ENCODE results near the gene HAUS1.
"Not testable (repeated sequence)": the region's sequence is repeated elsewhere in the genome, so short reads cannot be mapped to it uniquely, and the experiment has no call there.

Gene HAUS1

DNA sequence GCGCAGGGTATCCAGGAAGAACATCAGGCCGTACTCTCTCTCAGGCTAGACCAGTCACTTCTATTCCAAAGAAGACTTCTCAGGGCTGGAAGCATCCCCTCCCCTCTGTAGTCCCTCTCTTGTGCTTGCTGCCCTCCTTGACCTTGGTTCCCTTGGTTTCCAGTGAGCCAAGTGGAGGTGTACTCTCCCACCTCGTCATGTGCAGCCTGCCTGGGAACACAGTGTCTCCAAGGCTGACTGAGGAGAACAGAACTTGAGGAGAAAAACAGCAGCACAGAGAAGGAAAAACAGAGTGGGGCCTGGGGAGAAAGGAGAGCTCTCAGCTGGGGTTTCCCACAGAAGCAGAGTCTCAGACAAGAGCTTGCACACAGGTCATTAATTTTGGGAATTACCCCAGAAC lies 52.7 kb downstream of the HAUS1 start:
- H3K9me3 ChIP-seq (ENCODE audit: control insufficient read depth in 2 of 2, low read length in 2 of 2): no peaks in the 10 kb centered on the region
- H3K4me1 ChIP-seq (ENCODE audit: control insufficient read depth, insufficient read depth, low read length): no peaks in the 10 kb centered on the region
- no peak overlapping the region for H3K27ac ChIP-seq (ENCODE audit: low read length)
- no peak overlapping the region for H3K9ac ChIP-seq (ENCODE audit: low read length in 2 of 2)
- no peaks in the 10 kb centered on the region for H3K27me3 ChIP-seq (ENCODE audit: control insufficient read depth in 1 of 2, insufficient read depth in 2 of 2, low read length in 2 of 2)
- no peak overlapping the region for H3K4me3 ChIP-seq (ENCODE audit: low read length in 2 of 2)
- no peaks in the 10 kb centered on the region for H3K36me3 ChIP-seq (ENCODE audit: control insufficient read depth in 2 of 2, insufficient read depth in 2 of 2, low read length in 2 of 2)

DNA sequence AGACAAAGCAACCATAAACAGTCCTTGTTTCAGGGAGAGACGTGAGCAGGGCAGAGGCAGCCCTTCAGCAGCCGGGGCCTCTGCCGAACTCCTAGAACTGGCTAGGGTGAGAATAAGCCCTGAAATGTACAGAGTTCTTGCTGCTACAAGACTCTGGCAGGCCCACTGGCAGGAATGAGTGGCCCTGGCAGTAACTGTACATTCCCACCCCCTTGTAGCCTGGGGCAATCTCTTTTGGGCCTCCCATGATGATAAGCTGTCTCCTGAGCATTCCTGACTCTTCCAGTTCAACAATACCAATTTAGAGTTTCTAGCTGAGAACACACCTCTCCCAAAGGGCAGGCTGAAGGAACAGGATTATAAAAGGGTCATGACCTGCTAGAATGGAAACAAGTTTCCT lies 54.3 kb downstream of the HAUS1 start:
- H3K4me1 ChIP-seq (ENCODE audit: control insufficient read depth, insufficient read depth, low read length): no peaks in the 10 kb centered on the region
- no peak overlapping the region for H3K4me3 ChIP-seq (ENCODE audit: low read length in 2 of 2)
- no peaks in the 10 kb centered on the region for H3K9me3 ChIP-seq (ENCODE audit: control insufficient read depth in 2 of 2, low read length in 2 of 2)
- H3K36me3 ChIP-seq (ENCODE audit: control insufficient read depth in 2 of 2, insufficient read depth in 2 of 2, low read length in 2 of 2): no peaks in the 10 kb centered on the region
- H3K27ac ChIP-seq (ENCODE audit: low read length): no peak overlapping the region
- no peak overlapping the region for H3K9ac ChIP-seq (ENCODE audit: low read length in 2 of 2)
- H3K27me3 ChIP-seq (ENCODE audit: control insufficient read depth in 1 of 2, insufficient read depth in 2 of 2, low read length in 2 of 2): no peaks in the 10 kb centered on the region

DNA sequence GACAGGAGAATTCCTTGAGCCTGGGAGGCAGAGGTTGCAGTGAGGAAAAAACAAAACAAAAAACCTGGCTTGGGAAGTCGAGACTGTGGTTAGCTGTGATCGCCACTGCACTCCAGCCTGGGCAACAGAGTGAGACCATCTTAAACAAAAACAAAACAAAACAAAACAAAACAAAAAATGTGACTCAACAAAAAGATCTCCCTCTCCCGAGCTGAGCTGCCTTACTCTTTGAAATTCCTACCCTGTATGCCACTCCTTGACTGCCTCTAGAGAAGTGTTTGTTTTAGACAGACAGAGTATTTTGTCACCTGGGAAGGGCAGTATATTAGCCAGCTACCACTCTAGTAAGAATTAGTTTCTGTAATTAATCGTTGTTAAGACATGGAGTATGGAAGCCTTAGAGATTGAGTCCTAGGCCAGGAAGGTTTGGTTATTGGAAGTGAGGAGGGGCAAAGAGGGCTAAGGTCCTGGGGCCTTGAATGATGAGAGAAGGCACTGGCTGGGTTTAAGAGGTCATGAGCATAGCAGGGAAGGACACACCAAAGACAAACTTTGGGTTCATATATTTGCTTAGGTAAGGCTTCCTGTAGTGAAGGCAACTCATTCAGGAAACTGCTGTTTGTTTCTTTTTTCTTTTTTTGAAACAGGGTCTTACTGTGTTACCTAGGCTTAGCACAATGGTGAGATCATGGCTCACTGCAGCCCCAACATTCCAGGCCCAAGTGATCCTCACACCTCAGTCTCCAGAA lies 56.0 kb downstream of the HAUS1 start:
- no peaks in the 10 kb centered on the region for H3K27me3 ChIP-seq (ENCODE audit: control insufficient read depth in 1 of 2, insufficient read depth in 2 of 2, low read length in 2 of 2)

GRCh38 chr18:46160840-46161239 lies 56.7 kb downstream of the HAUS1 start:
- H3K36me3 ChIP-seq (ENCODE audit: control insufficient read depth in 2 of 2, insufficient read depth in 2 of 2, low read length in 2 of 2); H3K9ac ChIP-seq (ENCODE audit: low read length in 2 of 2); H3K4me1 ChIP-seq (ENCODE audit: control insufficient read depth, insufficient read depth, low read length); H3K4me3 ChIP-seq (ENCODE audit: low read length in 2 of 2); H3K27me3 ChIP-seq (ENCODE audit: control insufficient read depth in 1 of 2, insufficient read depth in 2 of 2, low read length in 2 of 2); H3K9me3 ChIP-seq (ENCODE audit: control insufficient read depth in 2 of 2, low read length in 2 of 2); H3K27ac ChIP-seq (ENCODE audit: low read length): not testable (repeated sequence)

More for the DNA sequence above, 56.0 kb downstream of the HAUS1 start:
- no peak overlapping the region for H3K4me3 ChIP-seq (ENCODE audit: low read length in 2 of 2)
- no peaks in the 10 kb centered on the region for H3K4me1 ChIP-seq (ENCODE audit: control insufficient read depth, insufficient read depth, low read length)
- H3K9ac ChIP-seq (ENCODE audit: low read length in 2 of 2): no peak overlapping the region
- no peak overlapping the region for H3K27ac ChIP-seq (ENCODE audit: low read length)
- no peaks in the 10 kb centered on the region for H3K9me3 ChIP-seq (ENCODE audit: control insufficient read depth in 2 of 2, low read length in 2 of 2)
- H3K36me3 ChIP-seq (ENCODE audit: control insufficient read depth in 2 of 2, insufficient read depth in 2 of 2, low read length in 2 of 2): no peaks in the 10 kb centered on the region

- no peaks in the 10 kb centered on the region for H3K36me3 ChIP-seq (ENCODE audit: control insufficient read depth in 2 of 2, insufficient read depth in 2 of 2, low read length in 2 of 2)
- H3K9me3 ChIP-seq (ENCODE audit: control insufficient read depth in 2 of 2, low read length in 2 of 2): no peaks in the 10 kb centered on the region
- H3K9ac ChIP-seq (ENCODE audit: low read length in 2 of 2): no peak overlapping the region
- H3K4me1 ChIP-seq (ENCODE audit: control insufficient read depth, insufficient read depth, low read length): no peaks in the 10 kb centered on the region
- no peaks in the 10 kb centered on the region for H3K27me3 ChIP-seq (ENCODE audit: control insufficient read depth in 1 of 2, insufficient read depth in 2 of 2, low read length in 2 of 2)
- H3K27ac ChIP-seq (ENCODE audit: low read length): no peak overlapping the region
- H3K4me3 ChIP-seq (ENCODE audit: low read length in 2 of 2): no peak overlapping the region
These were observed 57.7 kb downstream of the HAUS1 start for GRCh38 chr18:46161703-46162396.

- H3K4me1 ChIP-seq (ENCODE audit: control insufficient read depth, insufficient read depth, low read length): peaks cover 2% of the 10 kb centered on the region
- no peak overlapping the region for H3K4me3 ChIP-seq (ENCODE audit: low read length in 2 of 2)
- no peaks in the 10 kb centered on the region for H3K27me3 ChIP-seq (ENCODE audit: control insufficient read depth in 1 of 2, insufficient read depth in 2 of 2, low read length in 2 of 2)
- H3K9me3 ChIP-seq (ENCODE audit: control insufficient read depth in 2 of 2, low read length in 2 of 2): no peaks in the 10 kb centered on the region
- H3K27ac ChIP-seq (ENCODE audit: low read length): no peak overlapping the region
- H3K9ac ChIP-seq (ENCODE audit: low read length in 2 of 2): no peak overlapping the region
- no peaks in the 10 kb centered on the region for H3K36me3 ChIP-seq (ENCODE audit: control insufficient read depth in 2 of 2, insufficient read depth in 2 of 2, low read length in 2 of 2)
These were observed 58.9 kb downstream of the HAUS1 start for GRCh38 chr18:46163091-46163490.

DNA sequence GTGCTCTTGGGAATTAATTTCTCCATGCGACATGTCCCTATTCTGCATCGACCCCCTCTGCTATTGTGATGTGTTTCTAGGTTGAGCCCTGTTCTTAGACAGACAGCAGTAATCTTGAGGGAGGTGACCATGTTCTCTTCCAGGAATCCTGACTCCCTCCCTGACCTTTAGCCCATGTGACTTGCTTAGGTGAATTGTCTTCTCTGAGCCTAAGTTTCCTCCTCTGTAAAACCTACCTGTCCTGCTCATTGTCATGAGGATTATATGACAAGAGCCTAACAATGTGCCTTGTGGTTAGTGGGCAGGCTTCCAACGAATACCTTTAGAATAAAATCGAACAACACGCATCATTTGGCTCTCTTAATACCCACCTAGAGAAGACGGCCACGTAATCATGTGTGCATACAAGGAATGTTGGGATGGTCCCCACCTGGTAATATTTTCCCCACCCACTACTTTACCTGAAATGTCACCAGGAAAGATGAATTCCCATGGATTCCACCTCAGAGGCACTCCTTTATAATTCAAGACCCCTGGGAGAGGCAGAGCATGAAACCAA lies 59.8 kb downstream of the HAUS1 start:
- H3K4me1 ChIP-seq (ENCODE audit: control insufficient read depth, insufficient read depth, low read length): peaks cover 3% of the 10 kb centered on the region
- no peaks in the 10 kb centered on the region for H3K27me3 ChIP-seq (ENCODE audit: control insufficient read depth in 1 of 2, insufficient read depth in 2 of 2, low read length in 2 of 2)
- H3K9ac ChIP-seq (ENCODE audit: low read length in 2 of 2): no peak overlapping the region
- H3K4me3 ChIP-seq (ENCODE audit: low read length in 2 of 2): no peak overlapping the region
- H3K36me3 ChIP-seq (ENCODE audit: control insufficient read depth in 2 of 2, insufficient read depth in 2 of 2, low read length in 2 of 2): no peaks in the 10 kb centered on the region
- no peak overlapping the region for H3K27ac ChIP-seq (ENCODE audit: low read length)
- H3K9me3 ChIP-seq (ENCODE audit: control insufficient read depth in 2 of 2, low read length in 2 of 2): no peaks in the 10 kb centered on the region

- not testable (repeated sequence) for H3K27me3 ChIP-seq (ENCODE audit: control insufficient read depth in 1 of 2, insufficient read depth in 2 of 2, low read length in 2 of 2); H3K27ac ChIP-seq (ENCODE audit: low read length); H3K36me3 ChIP-seq (ENCODE audit: control insufficient read depth in 2 of 2, insufficient read depth in 2 of 2, low read length in 2 of 2); H3K4me1 ChIP-seq (ENCODE audit: control insufficient read depth, insufficient read depth, low read length); H3K9me3 ChIP-seq (ENCODE audit: control insufficient read depth in 2 of 2, low read length in 2 of 2); H3K4me3 ChIP-seq (ENCODE audit: low read length in 2 of 2); H3K9ac ChIP-seq (ENCODE audit: low read length in 2 of 2)
These were observed 60.3 kb downstream of the HAUS1 start for GRCh38 chr18:46164502-46164901.

DNA sequence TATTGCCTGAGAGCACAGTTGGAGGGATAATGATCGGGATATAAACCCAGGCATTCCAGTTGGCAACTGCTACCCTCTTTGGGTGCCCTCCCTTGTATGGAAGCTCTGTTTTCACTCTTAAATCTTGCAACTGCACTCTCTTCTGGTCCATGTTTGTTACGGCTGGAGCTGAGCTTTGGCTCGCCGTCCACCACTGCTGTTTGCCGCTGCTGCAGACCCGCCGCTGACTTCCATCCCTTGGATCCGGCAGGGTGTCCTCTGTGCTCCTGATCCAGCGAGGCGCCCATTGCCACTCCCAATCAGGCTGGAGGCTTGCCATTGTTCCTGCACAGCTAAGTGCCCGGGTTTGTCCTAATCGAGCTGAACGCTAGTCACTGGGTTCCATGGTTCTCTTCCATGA lies 60.7 kb downstream of the HAUS1 start:
- Histone ChIP-seq H3K36me3 (ENCODE audit: control insufficient read depth in 2 of 2, insufficient read depth in 2 of 2, low read length in 2 of 2) (no peaks in the 10 kb centered on the region), H3K27me3 (ENCODE audit: control insufficient read depth in 1 of 2, insufficient read depth in 2 of 2, low read length in 2 of 2) (no peaks in the 10 kb centered on the region), H3K9me3 (ENCODE audit: control insufficient read depth in 2 of 2, low read length in 2 of 2) (no peaks in the 10 kb centered on the region), H3K27ac (ENCODE audit: low read length) (no peak overlapping the region), H3K4me3 (ENCODE audit: low read length in 2 of 2) (no peak overlapping the region), H3K4me1 (ENCODE audit: control insufficient read depth, insufficient read depth, low read length) (peaks cover 3% of the 10 kb centered on the region), H3K9ac (ENCODE audit: low read length in 2 of 2) (no peak overlapping the region)

GRCh38 chr18:46166261-46166970 lies 62.2 kb downstream of the HAUS1 start:
- Histone ChIP-seq H3K36me3 (ENCODE audit: control insufficient read depth in 2 of 2, insufficient read depth in 2 of 2, low read length in 2 of 2) (no peaks in the 10 kb centered on the region), H3K4me3 (ENCODE audit: low read length in 2 of 2) (no peak overlapping the region), H3K9ac (ENCODE audit: low read length in 2 of 2) (no peak overlapping the region), H3K27me3 (ENCODE audit: control insufficient read depth in 1 of 2, insufficient read depth in 2 of 2, low read length in 2 of 2) (no peaks in the 10 kb centered on the region), H3K27ac (ENCODE audit: low read length) (no peak overlapping the region), H3K4me1 (ENCODE audit: control insufficient read depth, insufficient read depth, low read length) (peaks cover 3% of the 10 kb centered on the region), H3K9me3 (ENCODE audit: control insufficient read depth in 2 of 2, low read length in 2 of 2) (no peaks in the 10 kb centered on the region)
